Mammary epithelial cell (primary cell): ENCODE measurements around the gene CHRNB1.

ENCODE experiments used
- CTCF ChIP-seq, 2 donors: IDR thresholded peaks in 1 of 2; conservative IDR thresholded peaks in 1 of 2; 2 replicates each; pipeline ENCODE4 v1.5.1; 2011 to 2012; ENCODE audit warnings: inconsistent platforms in 2 of 2, low read length in 2 of 2, mild to moderate bottlenecking in 2 of 2, control low read depth in 1 of 2, low read depth in 1 of 2; ENCODE audit not compliant: insufficient read depth in 1 of 2; ENCODE audit errors: extremely low read depth in 1 of 2
- EZH2 ChIP-seq: IDR thresholded peaks from 2 replicates; pipeline ENCODE4 v1.6.1; 2012; ENCODE audit warnings: low read length, inconsistent platforms, borderline replicate concordance

GRCh38 chr17:7440113-7440833 is 4.6 kb upstream of the CHRNB1 start:
- TF ChIP-seq CTCF (conservative IDR thresholded peaks at IDR 0.05 in 1 of 2, IDR thresholded peaks at IDR 0.05 in 1 of 2; ENCODE audit: extremely low read depth in 1 of 2, insufficient read depth in 1 of 2, low read depth in 1 of 2, low read length in 2 of 2), result no peak
- no peak for TF ChIP-seq EZH2
